Cardiac muscle cell (in vitro differentiated cells and primary cell): ENCODE data around the gene PTPRK. TPM values are rescaled to one million over a fixed set of nuclear protein-coding genes. Genes with fewer than 3 reads are reported as not detected.

Source experiments
- DNase-seq, 2 donors: peaks; one replicate each; pipeline versions ENCODE4 v3.0.0 to v3.0.0-alpha.2; 2010 to 2017; ENCODE audit warnings: low read depth in 1 of 2, low spot score in 1 of 2
- H3K27ac ChIP-seq: fragments of 200-600 bp; sonication (generic); 2 replicates; pipeline ENCODE4 v1.5.1; 2016
- H3K27me3 ChIP-seq: fragments of 200-600 bp; sonication (generic); 2 replicates; pipeline ENCODE4 v1.6.0; 2016; ENCODE audit warnings: control low read depth
- H3K36me3 ChIP-seq: fragments of 200-600 bp; sonication (generic); 2 replicates; pipeline ENCODE4 v1.5.1; 2016; ENCODE audit warnings: control low read depth
- H3K4me1 ChIP-seq: fragments of 200-600 bp; sonication (generic); 2 replicates; pipeline ENCODE4 v1.8.1; 2017; ENCODE audit warnings: low read depth, mild to moderate bottlenecking, mixed run types
- H3K4me3 ChIP-seq: fragments of 200-600 bp; sonication (generic); 2 replicates; pipeline ENCODE4 v1.5.1; 2016; ENCODE audit warnings: mild to moderate bottlenecking
- H3K9me3 ChIP-seq: fragments of 200-600 bp; sonication (generic); 2 replicates; pipeline ENCODE4 v1.5.1; 2017; ENCODE audit warnings: low read depth, mild to moderate bottlenecking, control low read depth
- CTCF ChIP-seq: IDR thresholded peaks from 2 replicates; pipeline ENCODE4 v1.5.1; 2012; ENCODE audit warnings: low read depth, mild to moderate bottlenecking, low read length
- polyA plus RNA-seq: library from polyadenylated mRNA; unstranded; fragments of >200 nt; fragmentation: Nextera tagmentation; extraction: Ambion mirVana; gene quantifications from 2 replicates; pipeline ENCODE4 v1.2.1, GENCODE V29; 2016
- total RNA-seq: library from RNA; depleted of rRNA; stranded (reverse); fragments of >200 nt; gene quantifications from 2 replicates; pipeline ENCODE4 v1.2.3, GENCODE V29; 2016

PTPRK gene
- total and polyA plus RNA-seq, 2 experiments from 2014 or later, result 48.3 to 73.1 TPM

GRCh38 chr6:128069188-128069587 is 451.2 kb downstream of the PTPRK start:
- H3K4me1 ChIP-seq, result peaks cover 15% of the 10 kb centered on the region

GRCh38 chr6:128068119-128068479 is 452.3 kb downstream of the PTPRK start:
- Histone ChIP-seq H3K4me3 (no peak overlapping the region), H3K9me3 (no peaks in the 10 kb centered on the region), H3K36me3 (peaks cover 5% of the 10 kb centered on the region), H3K27ac (peak overlapping the region; percentile 27), H3K27me3 (no peaks in the 10 kb centered on the region), H3K4me1 (peaks cover 11% of the 10 kb centered on the region)
- no peak for TF ChIP-seq CTCF
- peak in 1 of 2 donors; percentile 25 for DNase-seq

More at GRCh38 chr6:128069188-128069587, 451.2 kb downstream of the PTPRK start:
- no peak for TF ChIP-seq CTCF
- Histone ChIP-seq H3K9me3 (no peaks in the 10 kb centered on the region), H3K4me3 (no peak overlapping the region), H3K27me3 (no peaks in the 10 kb centered on the region), H3K36me3 (no peaks in the 10 kb centered on the region), H3K27ac (no peak overlapping the region)
- DNase-seq, result peak in 1 of 2 donors; percentile 61

GRCh38 chr6:128067446-128068118 is 452.8 kb downstream of the PTPRK start:
- DNase-seq, result no peak
- H3K27ac ChIP-seq, result peak overlapping the region; percentile 27
- no peaks in the 10 kb centered on the region for H3K27me3 ChIP-seq
- H3K4me3 ChIP-seq, result no peak overlapping the region
- no peaks in the 10 kb centered on the region for H3K9me3 ChIP-seq
- H3K4me1 ChIP-seq, result peaks cover 11% of the 10 kb centered on the region
- TF ChIP-seq CTCF, result no peak
- H3K36me3 ChIP-seq, result peaks cover 5% of the 10 kb centered on the region

- H3K27ac ChIP-seq, result no peak overlapping the region
Measured at GRCh38 chr6:128065072-128065471, 455.3 kb downstream of the PTPRK start.

GRCh38 chr6:128064540-128064895 is 455.9 kb downstream of the PTPRK start:
- DNase-seq, result no peak
- Histone ChIP-seq H3K4me1 (peaks cover 11% of the 10 kb centered on the region), H3K27me3 (no peaks in the 10 kb centered on the region), H3K9me3 (no peaks in the 10 kb centered on the region), H3K4me3 (no peak overlapping the region), H3K27ac (no peak overlapping the region), H3K36me3 (peaks cover 10% of the 10 kb centered on the region)
- no peak for TF ChIP-seq CTCF

More at GRCh38 chr6:128065072-128065471, 455.3 kb downstream of the PTPRK start:
- H3K9me3 ChIP-seq, result no peaks in the 10 kb centered on the region
- peaks cover 11% of the 10 kb centered on the region for H3K4me1 ChIP-seq
- no peaks in the 10 kb centered on the region for H3K27me3 ChIP-seq
- no peak for DNase-seq
- peaks cover 5% of the 10 kb centered on the region for H3K36me3 ChIP-seq
- TF ChIP-seq CTCF, result no peak
- H3K4me3 ChIP-seq, result no peak overlapping the region
